NCI-H1436 (cell line): ENCODE measurements around the gene MYBBP1A.

Experiments
- DNase-seq: peaks from one replicate; lab custom pipeline; 2025; lab: John Stamatoyannopoulos, UW

The MYBBP1A gene

DNA sequence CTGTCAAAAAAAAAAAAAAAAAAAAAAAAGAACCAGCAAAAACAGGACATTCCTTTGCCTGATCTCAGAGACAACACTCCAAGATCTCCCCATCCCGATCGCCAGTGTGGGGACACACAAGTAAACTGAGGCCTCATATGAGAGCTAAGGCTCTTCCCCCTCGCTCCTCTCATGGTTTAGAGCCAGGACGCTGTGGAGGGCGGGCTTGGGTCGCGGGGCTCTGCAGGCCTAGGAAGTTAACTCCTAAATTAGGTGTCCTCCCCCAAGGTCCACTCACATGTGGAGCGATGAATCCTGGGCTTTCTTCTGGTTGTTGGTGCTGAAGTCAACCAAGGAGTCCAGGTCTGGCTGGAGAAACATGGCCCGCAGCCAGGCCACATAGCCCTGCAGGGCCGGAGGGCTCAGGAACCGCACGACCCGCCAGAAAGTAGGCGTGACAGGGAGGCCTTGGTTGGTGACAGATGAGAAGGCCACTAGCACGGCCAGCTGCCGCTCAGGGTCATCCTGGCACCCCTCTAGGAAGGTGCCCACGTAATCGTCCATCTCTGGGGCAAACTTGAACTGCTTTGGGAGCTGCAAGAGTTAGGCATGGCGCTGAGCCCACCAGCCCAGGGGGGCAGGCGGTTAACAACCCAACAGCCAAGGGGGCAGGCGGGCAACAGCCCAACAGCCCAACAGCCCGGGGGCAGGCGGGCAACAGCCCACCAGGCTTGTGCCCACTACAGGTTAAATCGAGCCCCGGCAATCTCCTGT, 5.2 kb downstream of the MYBBP1A start:
- DNase-seq, result no peak

GRCh38 chr17:4548721-4549531, 6.3 kb downstream of the MYBBP1A start:
- no peak for DNase-seq

GRCh38 chr17:4548061-4548461, 7.1 kb downstream of the MYBBP1A start:
- DNase-seq, result no peak

GRCh38 chr17:4547118-4547906, 7.9 kb downstream of the MYBBP1A start:
- no peak for DNase-seq

DNA sequence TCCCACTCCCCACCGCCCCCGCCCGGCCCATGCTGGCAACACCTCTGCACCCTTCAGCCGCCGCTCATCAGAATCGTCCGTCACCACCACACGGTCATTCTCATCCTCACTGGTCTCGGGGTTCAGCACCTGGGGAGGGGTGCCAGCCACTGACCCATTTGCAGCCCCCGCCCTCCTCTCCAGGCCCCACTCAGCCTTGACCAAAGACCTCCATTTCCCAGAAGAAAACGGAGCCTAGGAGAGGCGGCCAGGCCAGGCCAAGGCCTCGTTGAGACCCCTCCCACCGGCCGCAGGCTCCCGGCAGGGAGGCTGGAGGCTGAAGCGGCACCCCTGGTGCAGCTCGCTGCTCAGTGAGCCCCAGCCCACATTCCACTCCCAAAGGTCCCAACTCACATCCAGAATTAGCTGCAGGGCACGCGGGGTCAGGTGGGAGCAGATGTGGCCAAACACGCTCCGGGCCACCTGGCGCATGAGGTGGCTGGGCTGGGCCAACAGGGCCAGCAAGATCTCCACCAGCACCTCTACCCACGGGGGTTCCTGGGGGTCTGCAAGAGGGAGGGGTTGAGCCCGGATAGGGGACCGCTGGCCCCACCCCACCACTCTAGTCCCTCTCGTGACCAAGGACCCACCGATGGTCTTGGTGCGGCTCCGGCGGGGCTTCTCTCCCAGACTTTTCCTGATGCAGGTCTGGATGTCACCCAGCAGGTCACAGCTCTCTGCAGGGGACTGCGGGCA, 9.8 kb downstream of the MYBBP1A start:
- no peak for DNase-seq

GRCh38 chr17:4544951-4545216, 10.3 kb downstream of the MYBBP1A start:
- no peak for DNase-seq

DNA sequence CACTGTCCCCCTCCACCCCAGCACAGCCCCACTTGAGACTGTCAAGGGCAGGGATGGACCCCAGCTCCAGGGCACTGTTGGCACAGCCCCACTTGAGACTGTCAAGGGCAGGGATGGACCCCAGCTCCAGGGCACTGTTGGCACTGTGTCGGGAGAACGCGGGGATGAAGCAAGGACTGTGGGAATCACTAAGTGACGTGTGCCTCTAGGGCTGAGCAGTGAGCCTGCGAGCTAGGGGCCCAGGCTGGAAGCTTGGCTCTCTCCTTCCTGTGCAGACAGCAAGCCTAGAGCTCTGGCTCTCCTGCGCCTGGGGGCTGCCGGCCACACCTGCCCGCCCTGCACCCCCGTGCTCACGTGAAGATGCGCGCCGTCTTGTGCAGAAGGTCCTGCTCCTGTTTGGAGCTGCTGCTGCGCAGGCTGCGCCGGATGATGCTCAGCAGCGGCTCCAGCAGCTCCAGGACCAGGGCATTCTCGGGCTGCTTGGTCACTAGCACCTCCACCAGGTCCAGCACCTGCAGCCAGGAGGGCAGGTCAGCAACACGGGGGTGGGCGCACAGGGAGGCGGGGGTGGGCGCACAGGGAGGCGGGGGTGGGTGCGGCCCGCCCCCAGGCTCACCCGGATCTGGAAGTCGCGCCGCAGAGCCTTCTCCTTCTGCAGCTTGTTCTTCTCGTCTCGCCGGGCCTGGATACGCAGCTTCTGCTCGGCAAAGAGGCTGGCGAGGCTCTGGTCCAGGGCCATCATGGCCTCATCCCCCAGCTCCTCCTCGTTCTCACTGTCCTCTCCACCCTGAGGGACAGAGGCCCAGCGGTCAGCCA, 10.8 kb downstream of the MYBBP1A start:
- DNase-seq, result no peak

GRCh38 chr17:4543557-4544026, 11.6 kb downstream of the MYBBP1A start:
- DNase-seq, result no peak

DNA sequence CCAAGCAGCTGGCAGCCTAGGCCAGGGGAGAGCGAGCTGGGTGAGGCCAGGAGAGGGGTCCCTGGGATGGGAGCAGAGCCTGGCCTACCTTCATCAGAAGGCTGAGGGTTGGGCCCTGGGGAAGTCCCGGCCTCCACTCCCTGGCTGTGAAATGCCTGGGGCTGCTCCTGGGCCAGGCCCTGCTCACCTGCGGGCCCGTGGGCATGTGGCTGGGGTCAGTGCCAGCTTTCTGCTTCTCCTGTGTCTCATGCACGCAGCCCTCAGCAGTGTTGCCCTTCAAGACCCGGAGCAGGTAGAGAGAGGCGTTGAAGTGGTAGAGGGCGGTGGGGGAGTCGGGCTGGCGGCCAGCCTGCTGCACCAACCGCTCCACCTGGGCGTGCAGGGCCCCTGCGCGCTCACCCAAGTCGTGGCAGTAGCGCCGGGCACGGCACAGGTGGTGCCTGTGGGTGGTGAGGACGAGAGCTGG, 12.4 kb downstream of the MYBBP1A start:
- DNase-seq, result no peak

GRCh38 chr17:4542003-4542725, 13.0 kb downstream of the MYBBP1A start:
- DNase-seq, result no peak

GRCh38 chr17:4541328-4542002, 13.7 kb downstream of the MYBBP1A start:
- DNase-seq, result no peak

- no peak for DNase-seq
Measured at GRCh38 chr17:4540687-4541327, 14.4 kb downstream of the MYBBP1A start.

GRCh38 chr17:4540224-4540651, 14.9 kb downstream of the MYBBP1A start:
- DNase-seq, result no peak

- DNase-seq, result no peak
Measured at GRCh38 chr17:4539576-4540223, 15.5 kb downstream of the MYBBP1A start.

DNA sequence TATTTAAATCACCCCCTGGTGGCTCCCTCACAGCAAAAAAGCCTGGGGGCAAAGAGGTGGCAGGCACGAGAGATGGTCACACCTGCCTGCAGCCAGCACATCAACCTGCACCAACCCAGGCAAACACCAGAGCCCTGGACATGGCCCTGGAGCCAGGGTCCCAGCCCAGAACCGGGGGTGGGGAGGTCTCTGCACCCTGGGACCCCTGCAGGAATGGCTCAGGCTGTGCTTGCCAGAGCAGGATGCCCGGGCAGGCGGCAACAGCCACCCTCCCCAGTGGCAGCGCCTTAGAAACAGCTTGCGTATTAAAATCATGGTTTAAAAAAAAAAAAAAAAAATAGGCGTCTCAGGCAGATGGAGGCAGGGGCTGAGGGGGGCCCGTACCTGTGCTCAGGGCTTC, 16.2 kb downstream of the MYBBP1A start:
- no peak for DNase-seq

DNA sequence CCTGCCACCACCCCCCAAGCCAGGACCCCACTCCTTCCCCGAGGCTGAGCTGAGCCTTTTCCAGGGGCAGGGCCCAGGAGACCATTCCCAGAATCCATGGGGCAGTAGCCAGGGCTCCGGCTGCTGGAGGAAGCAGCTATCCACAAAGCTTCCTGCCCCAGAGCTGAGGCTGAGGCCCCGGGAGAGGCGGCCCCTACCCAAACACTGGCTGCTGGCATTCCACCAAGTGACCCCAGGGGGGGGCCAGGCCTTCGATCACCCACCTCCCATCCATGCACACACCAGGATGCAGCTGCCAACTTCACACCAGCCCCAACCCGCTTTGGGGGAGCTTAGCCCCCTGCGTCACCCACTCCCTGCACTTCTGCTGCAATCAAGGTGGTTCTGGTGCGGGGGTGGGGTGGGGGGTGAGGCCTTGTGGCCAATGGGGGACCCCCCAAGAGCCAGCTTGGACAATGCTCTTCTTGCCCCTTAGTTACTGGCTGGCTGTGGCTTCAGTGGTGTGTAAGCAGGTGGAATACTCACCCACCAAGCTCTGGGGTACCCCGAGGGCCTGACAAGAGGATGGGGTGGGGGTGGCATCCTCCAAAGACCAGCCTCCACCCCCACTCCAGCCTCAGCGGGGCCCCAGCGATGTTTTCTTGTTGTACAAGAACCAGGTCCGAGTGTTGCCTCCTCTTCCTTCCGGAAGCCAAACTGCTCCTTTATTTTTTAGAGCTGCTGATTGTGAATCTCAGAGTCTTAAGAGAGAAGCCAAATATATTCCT, 16.8 kb downstream of the MYBBP1A start:
- DNase-seq, result no peak

DNA sequence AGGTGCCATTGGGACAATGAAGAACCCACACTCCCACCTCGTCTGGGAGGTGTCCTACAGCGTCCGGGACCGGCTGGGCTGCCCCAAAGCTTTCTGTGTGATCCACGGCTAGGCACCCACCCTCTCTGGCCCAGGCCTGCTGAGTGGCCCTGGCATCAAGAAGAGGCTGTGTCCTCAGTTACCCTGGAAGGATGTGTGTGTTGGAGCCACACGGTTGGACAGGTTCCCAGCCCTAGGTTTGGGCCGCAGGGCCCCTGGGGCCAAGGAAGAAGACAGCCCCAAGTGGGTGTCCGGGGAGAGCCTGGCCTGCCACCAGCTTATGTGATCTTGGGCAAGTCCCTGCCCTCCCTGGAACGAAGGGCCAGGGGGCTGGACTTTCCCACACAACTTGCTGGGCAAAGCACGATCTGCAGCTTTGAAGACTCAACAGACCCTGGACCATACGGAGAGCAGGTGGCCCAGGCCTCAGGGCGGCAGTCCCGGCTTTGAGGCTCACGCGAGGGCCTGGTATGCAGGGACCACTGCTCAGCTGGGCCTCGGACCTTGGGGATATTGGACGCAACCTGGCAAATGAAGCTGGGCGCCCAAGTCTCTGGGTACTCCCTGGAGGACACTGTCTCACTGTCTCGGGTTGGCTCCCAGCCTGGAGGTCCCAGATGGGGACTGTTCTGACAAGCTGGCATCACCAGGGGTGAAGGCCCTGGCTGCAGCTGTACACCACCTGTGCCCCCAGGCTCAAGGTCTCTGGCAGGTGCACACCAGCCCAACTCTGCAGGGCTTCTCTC, 17.5 kb downstream of the MYBBP1A start:
- DNase-seq, result no peak
